ENCODE measurements around the gene UPB1.

UPB1 gene

DNA sequence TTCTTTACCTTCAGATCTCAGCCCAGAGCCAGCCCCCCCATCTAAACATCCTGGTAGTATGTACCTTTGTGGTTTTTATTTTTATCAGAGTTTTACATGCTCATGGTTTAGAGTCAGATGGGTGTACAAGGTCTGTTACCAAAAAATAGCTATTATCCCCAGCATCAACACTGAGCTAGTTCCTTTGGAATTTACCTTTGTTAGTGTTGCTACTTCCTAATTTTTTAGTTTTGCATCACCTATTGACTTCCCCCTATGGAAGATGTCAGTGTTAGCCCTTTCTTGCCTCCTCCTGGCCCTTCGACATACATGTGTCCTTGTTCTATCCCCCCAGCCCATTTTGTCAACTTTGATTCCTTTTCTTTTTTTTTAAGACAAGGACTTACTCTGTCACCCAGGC, 7.4 kb downstream of the UPB1 start:
- TF ChIP-seq, protein P1, sequence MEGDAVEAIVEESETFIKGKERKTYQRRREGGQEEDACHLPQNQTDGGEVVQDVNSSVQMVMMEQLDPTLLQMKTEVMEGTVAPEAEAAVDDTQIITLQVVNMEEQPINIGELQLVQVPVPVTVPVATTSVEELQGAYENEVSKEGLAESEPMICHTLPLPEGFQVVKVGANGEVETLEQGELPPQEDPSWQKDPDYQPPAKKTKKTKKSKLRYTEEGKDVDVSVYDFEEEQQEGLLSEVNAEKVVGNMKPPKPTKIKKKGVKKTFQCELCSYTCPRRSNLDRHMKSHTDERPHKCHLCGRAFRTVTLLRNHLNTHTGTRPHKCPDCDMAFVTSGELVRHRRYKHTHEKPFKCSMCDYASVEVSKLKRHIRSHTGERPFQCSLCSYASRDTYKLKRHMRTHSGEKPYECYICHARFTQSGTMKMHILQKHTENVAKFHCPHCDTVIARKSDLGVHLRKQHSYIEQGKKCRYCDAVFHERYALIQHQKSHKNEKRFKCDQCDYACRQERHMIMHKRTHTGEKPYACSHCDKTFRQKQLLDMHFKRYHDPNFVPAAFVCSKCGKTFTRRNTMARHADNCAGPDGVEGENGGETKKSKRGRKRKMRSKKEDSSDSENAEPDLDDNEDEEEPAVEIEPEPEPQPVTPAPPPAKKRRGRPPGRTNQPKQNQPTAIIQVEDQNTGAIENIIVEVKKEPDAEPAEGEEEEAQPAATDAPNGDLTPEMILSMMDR (IDR thresholded peaks at IDR 0.05; ENCODE audit: insufficient read depth, low read depth, low read length, missing control alignments) = no peak

DNA sequence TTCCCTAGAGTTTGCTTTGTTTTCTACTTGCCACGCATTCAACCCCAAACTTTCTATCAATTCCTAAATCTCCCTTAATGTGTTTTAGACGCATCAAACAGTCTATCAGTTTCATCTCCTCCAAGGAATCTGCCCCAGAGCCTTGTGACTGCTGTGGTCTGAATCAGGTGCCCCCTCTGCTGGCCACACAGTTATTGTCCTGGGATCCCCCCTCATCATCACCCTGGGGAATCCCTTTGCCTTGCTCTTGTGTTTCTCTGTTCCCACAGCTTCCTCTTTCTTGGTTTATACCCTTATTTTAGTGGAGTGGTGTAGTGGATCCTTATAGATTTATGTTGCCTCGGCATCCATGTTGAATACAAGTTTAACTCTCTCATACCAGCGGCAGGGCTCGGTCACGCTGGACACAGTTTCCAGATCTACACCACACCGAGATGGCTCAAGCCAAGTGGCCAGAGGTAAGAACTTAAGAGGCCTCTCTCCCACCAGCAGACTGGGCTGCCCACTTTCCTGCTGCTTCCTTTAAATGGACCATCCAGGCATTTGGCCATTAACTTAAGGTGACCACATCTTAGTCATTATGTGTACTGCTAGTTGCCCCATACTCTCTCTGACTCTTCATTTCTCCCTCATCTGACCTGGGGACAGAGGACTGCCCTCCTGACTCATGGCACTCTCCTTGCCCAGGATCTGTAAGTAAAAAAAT, 8.2 kb downstream of the UPB1 start:
- TF ChIP-seq, protein P1 (IDR thresholded peaks at IDR 0.05; ENCODE audit: insufficient read depth, low read depth, low read length, missing control alignments) = peak; percentile 52
- H3K4me3 ChIP-seq (ENCODE audit: low read length) = no peak overlapping the region
- peak; percentile 50 for DNase-seq (ENCODE audit: low read depth)

More for the DNA sequence above, 7.4 kb downstream of the UPB1 start:
- no peak overlapping the region for H3K4me3 ChIP-seq (ENCODE audit: low read length)
- no peak for DNase-seq (ENCODE audit: low read depth)

DNA sequence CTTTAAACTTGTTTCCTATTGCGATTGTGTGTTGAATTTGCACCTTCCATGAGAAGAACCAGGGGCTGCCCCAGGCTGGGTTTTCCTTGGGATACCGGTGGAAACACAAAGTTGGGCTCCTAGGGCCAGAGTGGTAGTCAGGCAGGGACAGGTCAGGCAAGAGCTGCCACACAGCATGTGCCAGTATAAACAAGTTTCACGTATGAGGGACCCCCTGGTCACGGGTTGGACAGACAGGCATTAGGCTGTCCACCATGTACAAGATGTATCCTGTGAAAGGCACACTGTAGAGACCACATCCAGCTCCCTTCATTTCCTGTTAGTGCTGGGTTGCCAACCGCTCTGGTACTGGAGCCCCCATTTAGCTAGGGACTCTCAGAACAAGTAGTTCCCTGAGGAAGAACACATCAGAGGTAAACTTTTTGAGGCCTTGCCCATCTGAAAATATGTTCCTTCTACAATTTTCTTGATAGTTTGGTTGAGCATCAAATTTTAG, 8.8 kb downstream of the UPB1 start:
- H3K4me3 ChIP-seq (ENCODE audit: low read length) = no peak overlapping the region
- no peak for DNase-seq (ENCODE audit: low read depth)
- TF ChIP-seq, protein P1 (IDR thresholded peaks at IDR 0.05; ENCODE audit: insufficient read depth, low read depth, low read length, missing control alignments) = no peak

DNA sequence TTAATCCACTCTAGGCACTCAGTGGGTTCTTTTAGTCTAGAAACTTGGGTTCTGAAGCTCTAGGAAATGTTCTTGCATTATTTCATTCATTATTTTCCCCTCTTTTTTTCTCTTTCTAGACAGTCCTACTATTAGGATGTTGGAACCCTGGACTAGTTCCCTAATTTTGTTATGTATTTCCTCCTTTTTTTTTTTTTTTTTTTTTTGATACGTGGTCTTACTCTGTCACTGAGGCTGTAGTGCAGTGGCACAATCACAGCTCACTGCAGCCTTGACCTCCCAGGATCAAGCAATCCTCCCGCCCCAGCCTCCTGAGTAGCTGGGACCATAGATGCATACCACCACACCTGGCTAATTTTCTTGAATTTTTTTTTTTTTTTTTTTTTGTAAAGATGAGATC, 9.4 kb downstream of the UPB1 start:
- TF ChIP-seq, protein P1 (IDR thresholded peaks at IDR 0.05; ENCODE audit: insufficient read depth, low read depth, low read length, missing control alignments) = no peak
- no peak for DNase-seq (ENCODE audit: low read depth)
- no peak overlapping the region for H3K4me3 ChIP-seq (ENCODE audit: low read length)

DNA sequence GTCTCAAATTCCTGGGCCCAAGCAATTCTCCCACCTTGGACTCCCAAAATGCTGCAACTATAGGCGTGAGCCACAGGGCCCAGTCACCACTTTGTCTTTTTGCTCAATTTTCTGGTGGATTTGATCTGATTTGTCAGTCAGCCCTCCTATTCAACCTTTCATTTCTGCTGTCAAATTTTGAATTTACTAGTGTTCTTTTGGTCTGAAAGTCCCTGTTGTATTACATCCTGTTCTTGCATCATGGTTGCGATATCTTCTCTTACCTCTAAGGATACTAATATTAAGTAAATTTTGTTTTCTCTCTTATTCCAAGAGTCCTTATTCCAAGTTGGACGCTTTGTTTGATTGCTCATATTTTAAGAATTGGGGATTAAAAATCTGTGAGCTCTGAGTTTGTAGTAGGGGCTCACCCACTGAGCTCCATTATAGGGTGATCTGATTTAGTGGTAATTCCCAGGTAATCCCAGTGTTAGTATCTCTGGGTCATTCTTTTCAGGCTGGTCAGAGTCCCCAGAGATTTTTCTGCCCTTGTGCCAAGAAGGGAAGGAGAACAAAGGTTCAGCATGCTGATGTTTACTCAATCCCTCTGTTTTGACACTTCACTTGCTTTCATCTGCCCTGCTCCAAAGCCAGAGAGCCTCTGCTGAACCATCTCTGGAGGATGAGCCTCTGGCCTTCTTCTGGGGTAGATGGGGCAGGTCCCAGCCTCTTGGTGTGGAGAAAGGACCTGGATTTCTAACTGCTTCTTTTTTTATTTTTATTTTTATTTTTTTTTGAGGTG, 10.0 kb downstream of the UPB1 start:
- TF ChIP-seq, protein P1 (IDR thresholded peaks at IDR 0.05; ENCODE audit: insufficient read depth, low read depth, low read length, missing control alignments) = no peak
- DNase-seq (ENCODE audit: low read depth) = no peak

DNA sequence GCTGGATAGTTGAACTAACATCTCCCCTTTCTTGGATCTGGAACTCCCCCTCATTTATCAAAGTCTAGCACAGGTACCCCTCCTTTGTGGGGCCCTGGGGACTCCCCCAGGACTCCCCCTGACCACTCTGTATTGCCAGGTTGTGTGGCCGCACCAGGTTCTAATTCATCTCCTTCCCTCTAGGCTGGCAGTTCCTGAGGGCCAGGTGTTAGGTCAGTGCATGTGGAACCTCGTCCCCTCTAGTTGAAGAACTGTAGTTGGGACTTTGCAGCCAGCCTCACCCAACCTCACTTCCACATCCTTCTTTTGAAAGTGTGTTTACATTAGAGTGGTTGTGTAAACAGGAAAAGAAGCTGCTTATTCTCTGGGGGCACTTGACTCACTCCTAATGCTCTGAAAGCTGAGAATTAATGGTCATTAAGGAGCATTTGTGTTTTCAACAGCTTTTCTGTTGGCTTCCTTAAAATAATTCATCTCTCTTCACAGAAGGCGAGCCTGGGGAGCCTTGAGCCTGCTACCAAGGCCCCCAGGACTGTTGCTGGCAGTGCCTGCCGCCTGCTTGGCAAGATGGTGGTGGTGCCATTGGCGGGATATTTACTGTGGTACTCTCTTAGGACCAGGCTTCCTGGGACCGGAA, 11.8 kb downstream of the UPB1 start:
- peak; percentile 66 for DNase-seq (ENCODE audit: low read depth)
- H3K4me3 ChIP-seq (ENCODE audit: low read length) = no peak overlapping the region
- TF ChIP-seq, protein P1 (IDR thresholded peaks at IDR 0.05; ENCODE audit: insufficient read depth, low read depth, low read length, missing control alignments) = no peak

More for the DNA sequence above, 10.0 kb downstream of the UPB1 start:
- H3K4me3 ChIP-seq (ENCODE audit: low read length) = no peak overlapping the region

Measured in epithelial cell of esophagus (primary cell).